ENCODE measurements around the gene CILP2. TPM values are rescaled to one million over a fixed set of nuclear protein-coding genes. Genes with fewer than 3 reads are reported as not detected.

CILP2 gene
- total and polyA plus RNA-seq, 9 of the 15 experiments (the other 6 are each of a cell fraction or from before 2014, with no cell fraction given), result 0.04 to 0.35 (median 0.05) TPM; not detected in 2

GRCh38 chr19:19547674-19548336, 9.7 kb downstream of the CILP2 start:
- intact Hi-C loops (cut with micrococcal nuclease), result no loop called here
- H3K27ac ChIP-seq (ENCODE audit: extremely low read depth, low read depth, low read length), result no peak overlapping the region
- H3K36me3 ChIP-seq (ENCODE audit: control insufficient read depth, insufficient read depth, low read length), result no peaks in the 10 kb centered on the region
- WGBS (ENCODE audit: insufficient coverage, low coverage, missing lambda C conversion rate), result 4% methylated on average over 13 of the region's 15 CpGs
- in situ Hi-C loops (cut with MboI), result loop anchor here (25.0 kb wide), 1 partner anchor 89 kb away; the partner anchor contains the start of genes GMIP and LPAR2
- no peak overlapping the region for H3K4me3 ChIP-seq
- no peak for ATAC-seq
- DNase-seq (ENCODE audit: extremely low read depth in 1 of 4, low spot score in 3 of 4), result no peak
- no TSS peak for BruUV-seq (replicated peaks)
- peaks cover 0 to 58% of the 10 kb centered on the region in 2 experiments; a peak in 2 of 5 replicates for H3K4me1 ChIP-seq (replicated peaks in 1 of 2; ENCODE audit: control insufficient read depth in 2 of 2, insufficient read depth in 2 of 2, low read length in 2 of 2)
- no peaks in the 10 kb centered on the region for H3K9me3 ChIP-seq (replicated peaks; ENCODE audit: control insufficient read depth, insufficient read depth, low read depth, low read length)
- H3K4me2 ChIP-seq (ENCODE audit: insufficient read depth, low read length), result no peak overlapping the region
- H4K20me1 ChIP-seq (replicated peaks; ENCODE audit: control insufficient read depth, insufficient read depth, low read length), result 0 out of 2 replicates have a peak, but pooled peaks cover 5% of the 10 kb centered on the region
- CTCF ChIA-PET (ENCODE audit: low intra/inter-chr PET ratio), result no interaction called here
- H2AFZ ChIP-seq (ENCODE audit: low read depth, low read length), result no peak overlapping the region
- FAIRE-seq, result no peak
- no peaks in the 10 kb centered on the region for H3K79me2 ChIP-seq (ENCODE audit: control insufficient read depth, insufficient read depth, low read length)
- no peaks in the 10 kb centered on the region for H3K9me1 ChIP-seq (ENCODE audit: control insufficient read depth, insufficient read depth, low read length)
- TF ChIP-seq ZNF384 (IDR thresholded peaks at IDR 0.05; ENCODE audit: low read depth, low read length) (no peak), CTBP1 (IDR thresholded peaks at IDR 0.05; ENCODE audit: borderline replicate concordance) (no peak), ARID1B (IDR thresholded peaks at IDR 0.05) (no peak), TCF7L2 (IDR thresholded peaks at IDR 0.05; ENCODE audit: low read depth, low read length) (no peak), EP300 (IDR thresholded peaks at IDR 0.05; ENCODE audit: low read length) (no peak), JUNB (CRISPR knock-in tag; conservative IDR thresholded peaks at IDR 0.05) (no peak), NKRF (IDR thresholded peaks at IDR 0.05; ENCODE audit: borderline replicate concordance) (no peak), ILF3 (IDR thresholded peaks at IDR 0.05; ENCODE audit: borderline replicate concordance) (no peak), MECOM (CRISPR knock-in tag; IDR thresholded peaks at IDR 0.05) (no peak), GATAD2A (IDR thresholded peaks at IDR 0.05) (no peak), PHB2 (IDR thresholded peaks at IDR 0.05; ENCODE audit: low read depth) (no peak), ZMIZ1 (IDR thresholded peaks at IDR 0.05; ENCODE audit: low read depth in 2 of 2, low read length in 2 of 2) (no peak), ZNF121 (CRISPR knock-in tag; conservative IDR thresholded peaks at IDR 0.05) (no peak), ADNP (tag; IDR thresholded peaks at IDR 0.05) (no peak), SUPT5H (IDR thresholded peaks at IDR 0.05) (no peak)
- H3K27me3 ChIP-seq (ENCODE audit: control insufficient read depth in 2 of 2, insufficient read depth in 2 of 2, low read length in 2 of 2), result peaks cover 5 to 52% of the 10 kb centered on the region in 2 experiments
- no peak overlapping the region for H3K9ac ChIP-seq (ENCODE audit: insufficient read depth in 1 of 2, low read depth in 2 of 2, low read length in 2 of 2)
- POLR2A ChIA-PET, result interaction anchor here (1.0 kb wide), 1 partner anchor 11 kb away, joined by 3 read pairs; no protein-coding TSS in a partner anchor

All from K562 (cell line).